Measurements from ENCODE around the gene ZCCHC7. TPM values are rescaled to one million over a fixed set of nuclear protein-coding genes. Genes with fewer than 3 reads are reported as not detected.
"Not testable (repeated sequence)": the region's sequence is repeated elsewhere in the genome, so short reads cannot be mapped to it uniquely, and the experiment has no call there.

Gene ZCCHC7
- total RNA-seq, 1 donor from 2014 or later, result 25.1 TPM

DNA sequence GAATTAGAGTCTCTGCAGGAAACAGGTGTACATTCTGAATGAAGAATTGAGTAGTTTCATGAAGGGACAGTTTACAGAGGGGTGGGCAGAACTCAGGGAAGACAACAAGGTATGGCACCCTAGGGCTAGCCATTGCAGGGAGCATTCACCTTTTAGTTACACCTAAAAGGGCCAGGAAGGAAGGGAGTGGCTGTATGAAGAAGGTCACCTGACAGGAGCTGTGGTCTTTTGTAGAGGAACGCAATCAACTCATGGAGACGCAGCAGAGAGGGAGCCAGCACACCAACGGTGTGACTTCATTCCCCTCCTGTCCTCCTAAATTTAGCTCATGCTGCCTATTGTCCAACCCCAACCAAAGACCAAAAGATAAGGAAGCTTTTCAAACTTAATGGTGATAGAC is 12.7 kb upstream of the ZCCHC7 start:
- Histone ChIP-seq H3K4me3 (no peak overlapping the region), H3K9me3 (no peaks in the 10 kb centered on the region), H3K27ac (no peak overlapping the region), H3K36me3 (no peaks in the 10 kb centered on the region), H3K27me3 (no peaks in the 10 kb centered on the region), H3K4me1 (no peaks in the 10 kb centered on the region)
- DNase-seq (ENCODE audit: low spot score in 2 of 2), result no peak
- TF ChIP-seq, protein P1, sequence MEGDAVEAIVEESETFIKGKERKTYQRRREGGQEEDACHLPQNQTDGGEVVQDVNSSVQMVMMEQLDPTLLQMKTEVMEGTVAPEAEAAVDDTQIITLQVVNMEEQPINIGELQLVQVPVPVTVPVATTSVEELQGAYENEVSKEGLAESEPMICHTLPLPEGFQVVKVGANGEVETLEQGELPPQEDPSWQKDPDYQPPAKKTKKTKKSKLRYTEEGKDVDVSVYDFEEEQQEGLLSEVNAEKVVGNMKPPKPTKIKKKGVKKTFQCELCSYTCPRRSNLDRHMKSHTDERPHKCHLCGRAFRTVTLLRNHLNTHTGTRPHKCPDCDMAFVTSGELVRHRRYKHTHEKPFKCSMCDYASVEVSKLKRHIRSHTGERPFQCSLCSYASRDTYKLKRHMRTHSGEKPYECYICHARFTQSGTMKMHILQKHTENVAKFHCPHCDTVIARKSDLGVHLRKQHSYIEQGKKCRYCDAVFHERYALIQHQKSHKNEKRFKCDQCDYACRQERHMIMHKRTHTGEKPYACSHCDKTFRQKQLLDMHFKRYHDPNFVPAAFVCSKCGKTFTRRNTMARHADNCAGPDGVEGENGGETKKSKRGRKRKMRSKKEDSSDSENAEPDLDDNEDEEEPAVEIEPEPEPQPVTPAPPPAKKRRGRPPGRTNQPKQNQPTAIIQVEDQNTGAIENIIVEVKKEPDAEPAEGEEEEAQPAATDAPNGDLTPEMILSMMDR (IDR thresholded peaks at IDR 0.05), result no peak
- intact Hi-C loops (cut with DNase I), result no loop called here

DNA sequence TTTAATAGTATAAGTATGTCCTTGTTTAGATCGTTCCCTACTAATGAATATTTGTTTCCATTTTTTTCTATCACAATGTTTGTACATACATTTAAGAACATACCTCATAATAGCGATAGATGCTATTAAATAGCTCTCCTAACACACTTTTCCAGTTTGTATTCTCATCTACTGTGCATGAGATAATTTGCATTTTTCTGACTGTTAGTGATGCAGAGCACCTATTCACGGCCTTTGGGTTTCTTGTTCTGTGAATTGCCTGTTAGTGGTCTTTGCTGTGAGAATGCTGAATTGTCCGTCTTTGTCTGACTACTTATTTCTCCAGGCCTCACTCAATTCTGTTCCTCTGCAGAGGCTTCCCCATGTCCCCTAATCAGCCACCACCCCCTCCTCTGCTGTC is 5.9 kb upstream of the ZCCHC7 start:
- not testable (repeated sequence) for H3K4me1 ChIP-seq

DNA sequence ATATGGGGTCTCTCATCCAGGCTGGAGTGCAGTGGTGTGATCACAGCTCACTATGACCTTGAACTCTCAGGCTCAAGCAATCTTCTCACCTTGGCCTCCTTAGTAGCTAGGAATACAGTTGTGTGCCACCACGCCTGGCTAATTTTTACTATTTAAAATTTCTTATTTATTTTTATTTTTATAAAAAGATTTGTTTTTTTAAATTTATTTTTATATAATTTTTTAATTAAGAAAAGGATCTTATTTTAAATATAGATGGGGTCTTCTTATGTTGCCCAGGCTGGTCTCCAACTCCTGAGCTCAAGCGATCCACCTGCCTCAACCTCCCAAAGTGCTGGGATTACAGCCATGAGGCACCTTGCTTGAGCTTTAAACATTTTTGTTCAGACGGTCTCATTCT is 2.4 kb upstream of the ZCCHC7 start:
- Histone ChIP-seq H3K27me3 (no peaks in the 10 kb centered on the region), H3K36me3 (no peaks in the 10 kb centered on the region), H3K27ac (no peak overlapping the region), H3K4me1 (peaks cover 0 to 13% of the 10 kb centered on the region in 2 donors), H3K9me3 (no peaks in the 10 kb centered on the region), H3K4me3 (no peak overlapping the region)
- TF ChIP-seq, protein P1 (IDR thresholded peaks at IDR 0.05), result no peak
- intact Hi-C loops (cut with DNase I), result no loop called here
- no peak for DNase-seq (ENCODE audit: low spot score in 2 of 2)

More for the DNA sequence above, 5.9 kb upstream of the ZCCHC7 start:
- H3K27ac ChIP-seq; DNase-seq (ENCODE audit: low spot score in 2 of 2); H3K9me3 ChIP-seq; intact Hi-C loops (cut with DNase I); H3K27me3 ChIP-seq; H3K4me3 ChIP-seq; H3K36me3 ChIP-seq: not testable (repeated sequence)

DNA sequence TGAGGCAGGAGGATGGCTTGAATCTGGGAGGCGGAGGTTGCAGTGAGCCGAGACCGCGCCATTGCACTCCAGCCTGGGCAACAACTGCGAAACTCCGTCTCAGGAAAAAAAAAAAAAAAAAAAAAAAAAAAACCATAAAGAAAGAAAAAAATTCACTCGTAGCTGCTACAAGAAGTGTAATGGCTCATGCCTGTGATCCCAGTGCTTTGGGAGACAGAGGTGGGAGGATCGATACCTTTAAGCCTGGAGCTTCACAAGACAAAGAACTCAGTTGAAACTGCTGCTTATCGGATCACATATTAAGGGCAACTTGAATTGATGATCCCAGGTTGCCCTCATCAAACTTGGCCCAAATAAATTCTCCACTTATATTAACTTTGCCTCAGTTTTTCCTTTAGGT is 1.0 kb upstream of the ZCCHC7 start:
- DNase-seq (ENCODE audit: low spot score in 2 of 2), result no peak
- intact Hi-C loops (cut with DNase I), result no loop called here
- H3K4me3 ChIP-seq, result peak overlapping the region; percentile 88 to 95
- peaks cover 0 to 13% of the 10 kb centered on the region in 2 donors for H3K4me1 ChIP-seq
- H3K36me3 ChIP-seq, result no peaks in the 10 kb centered on the region
- H3K9me3 ChIP-seq, result no peaks in the 10 kb centered on the region
- TF ChIP-seq, protein P1 (IDR thresholded peaks at IDR 0.05), result no peak
- peak overlapping the region; percentile 95 to 96 for H3K27ac ChIP-seq
- no peaks in the 10 kb centered on the region for H3K27me3 ChIP-seq

DNA sequence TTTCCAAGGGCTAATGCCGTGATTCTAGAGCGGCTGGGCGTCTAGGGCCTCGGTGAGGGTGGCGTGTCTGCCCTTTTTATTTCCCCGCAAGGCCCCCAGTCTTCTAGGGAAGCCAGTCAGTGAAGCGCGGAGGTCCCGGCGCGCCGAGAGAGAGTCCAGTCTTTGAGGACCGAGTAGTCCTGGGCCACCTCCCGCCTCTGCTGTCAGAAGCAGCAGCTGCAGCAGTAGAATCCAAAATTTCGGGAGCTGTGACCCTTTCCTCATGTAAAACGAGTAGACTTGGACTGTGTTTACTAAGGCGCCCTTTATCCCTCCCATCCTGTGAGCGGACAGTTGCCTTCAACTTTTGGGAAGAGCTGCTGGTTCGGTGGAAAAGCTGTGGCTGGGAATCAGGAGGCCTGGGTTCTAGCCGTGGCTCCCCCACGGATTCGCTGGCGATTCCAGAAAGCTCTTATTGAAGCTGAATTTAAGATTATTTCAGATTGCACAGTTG is 515 bp downstream of the ZCCHC7 start:
- peak overlapping the region; percentile 88 to 95 for H3K4me3 ChIP-seq
- H3K27ac ChIP-seq, result peak overlapping the region; percentile 95 to 96
- peak in 1 of 2 donors; percentile 71 for DNase-seq (ENCODE audit: low spot score in 2 of 2)
- H3K9me3 ChIP-seq, H3K27me3 ChIP-seq, H3K36me3 ChIP-seq: not testable (repeated sequence)
- intact Hi-C loops (cut with DNase I), result loop anchor here (1.0 to 10.0 kb wide), 4 partner anchors 42 to 634 kb away; partner anchors contain the start of genes GRHPR and ZBTB5
- peaks cover 0 to 13% of the 10 kb centered on the region in 2 donors for H3K4me1 ChIP-seq

DNA sequence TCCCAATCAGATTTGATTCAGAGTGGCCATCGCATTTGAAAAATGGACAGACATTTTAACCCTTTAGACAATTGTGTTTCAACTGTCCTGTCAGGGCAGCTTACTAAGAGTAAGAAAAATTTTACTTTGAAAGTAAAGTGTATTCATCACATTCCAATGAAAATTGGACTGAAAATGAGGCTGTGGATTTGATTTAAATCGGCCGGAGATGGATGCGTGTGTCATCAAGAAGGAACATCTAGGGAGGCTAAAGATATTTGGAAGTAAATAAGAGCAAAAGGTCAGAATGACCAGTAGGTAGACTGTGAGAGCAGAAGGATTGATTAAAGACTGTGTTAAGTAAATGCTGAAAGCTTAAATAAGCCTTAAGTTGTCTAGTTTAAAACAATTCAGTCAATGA is 1.5 kb downstream of the ZCCHC7 start:
- no peaks in the 10 kb centered on the region for H3K9me3 ChIP-seq
- peak overlapping the region in 1 of 2 donors; percentile 88 for H3K4me3 ChIP-seq
- no peak for DNase-seq (ENCODE audit: low spot score in 2 of 2)
- H3K27ac ChIP-seq, result no peak overlapping the region
- intact Hi-C loops (cut with DNase I), result loop anchor here (5.0 to 10.0 kb wide), 2 partner anchors 303 to 635 kb away; partner anchors contain the start of gene GRHPR
- peaks cover 0 to 13% of the 10 kb centered on the region in 2 donors for H3K4me1 ChIP-seq
- no peaks in the 10 kb centered on the region for H3K27me3 ChIP-seq
- H3K36me3 ChIP-seq, result peaks cover 5 to 6% of the 10 kb centered on the region in 2 donors
- TF ChIP-seq, protein P1 (IDR thresholded peaks at IDR 0.05), result no peak
